RKO (cell line): ENCODE measurements around the gene MAP3K7CL.
"Not testable (repeated sequence)": the region's sequence is repeated elsewhere in the genome, so short reads cannot be mapped to it uniquely, and the experiment has no call there.

ENCODE experiments used
- DNase-seq: peaks from one replicate; pipeline ENCODE4 v3.0.0-alpha.2; 2016; ENCODE audit warnings: low spot score

MAP3K7CL gene

DNA sequence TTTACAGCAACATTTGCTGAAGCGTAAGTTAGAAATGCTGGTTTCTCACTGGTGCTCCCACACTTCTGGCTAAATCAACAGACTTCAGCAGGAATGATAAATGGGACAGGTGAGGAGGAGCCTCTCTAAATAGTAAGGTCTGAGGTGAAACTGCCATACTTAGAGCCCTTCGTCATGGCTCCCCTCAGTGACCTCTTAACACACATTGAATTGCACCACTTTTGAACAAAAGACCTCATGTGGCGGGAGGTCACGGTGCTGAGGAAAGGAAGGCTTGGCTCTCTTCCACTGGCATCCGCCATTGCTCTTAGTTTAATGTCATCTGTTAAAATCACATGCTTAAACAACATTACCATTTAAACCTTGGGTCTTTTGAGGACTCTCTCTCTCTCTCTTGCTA is 3.4 kb downstream of the MAP3K7CL start:
- DNase-seq = no peak

DNA sequence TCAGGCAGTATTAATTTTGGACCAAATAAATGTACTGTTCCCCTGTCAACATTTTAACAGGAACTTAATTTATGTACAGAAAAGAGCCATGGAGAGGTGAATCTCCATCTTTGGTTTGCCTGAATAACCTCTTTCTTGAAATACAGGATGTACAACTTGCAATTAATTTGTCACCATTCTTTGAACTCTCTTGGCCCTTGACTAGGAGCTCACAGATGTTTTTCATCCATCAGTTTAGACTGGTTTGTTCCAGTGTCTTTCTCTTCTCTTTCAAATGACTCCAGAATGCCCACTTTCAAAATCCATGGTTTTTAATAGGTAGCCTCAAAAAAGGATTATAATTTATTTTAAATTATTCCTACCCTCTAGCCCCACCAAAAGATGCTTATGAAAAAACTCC is 5.0 kb downstream of the MAP3K7CL start:
- no peak for DNase-seq

DNA sequence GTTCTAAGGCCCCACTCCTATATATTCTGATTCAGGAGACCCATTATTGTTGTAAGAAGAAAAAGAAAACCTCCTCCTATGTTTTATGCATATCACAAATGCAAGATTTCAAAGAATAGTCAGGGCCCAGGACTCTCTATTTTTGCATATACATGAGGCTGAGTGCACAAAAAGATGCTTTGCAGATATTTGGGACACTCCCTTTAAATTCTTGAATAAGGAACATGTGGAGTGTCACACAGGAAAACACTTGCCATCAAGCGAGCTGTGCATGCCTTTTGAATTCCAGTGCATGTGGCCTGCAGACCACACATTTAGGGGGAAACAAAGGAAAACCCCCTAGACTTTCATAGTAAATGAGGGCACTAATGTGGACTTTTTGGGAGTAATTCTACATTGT is 5.6 kb downstream of the MAP3K7CL start:
- DNase-seq = no peak

DNA sequence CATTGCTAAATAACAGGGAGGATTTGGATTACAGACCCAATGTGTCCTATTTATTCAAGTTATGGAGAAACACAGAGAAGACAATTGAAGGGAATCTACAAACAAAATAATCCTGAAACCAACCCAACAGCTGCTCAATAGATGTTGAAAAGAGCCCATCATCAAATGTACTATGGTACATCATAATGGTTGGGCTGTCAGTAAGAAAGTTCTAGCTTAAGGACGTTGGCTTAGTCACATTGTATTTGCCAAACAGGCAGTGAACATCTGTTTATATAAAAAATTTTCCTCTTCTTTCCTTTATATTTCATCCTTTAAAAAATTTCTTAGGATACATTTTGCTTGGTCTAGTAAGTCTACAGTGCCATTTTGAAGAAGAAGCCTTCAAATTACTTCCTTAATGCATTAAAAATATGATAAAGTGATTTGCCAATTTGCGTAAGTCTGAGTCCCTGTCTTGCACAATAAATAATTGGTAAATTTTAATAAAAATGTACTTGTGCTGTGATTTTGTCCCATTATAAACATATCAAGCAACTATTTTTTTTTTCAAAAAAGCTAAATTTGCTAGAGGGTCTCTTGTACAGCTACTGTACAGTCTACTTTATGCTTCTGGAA is 14.4 kb downstream of the MAP3K7CL start:
- DNase-seq = peak; percentile 44

DNA sequence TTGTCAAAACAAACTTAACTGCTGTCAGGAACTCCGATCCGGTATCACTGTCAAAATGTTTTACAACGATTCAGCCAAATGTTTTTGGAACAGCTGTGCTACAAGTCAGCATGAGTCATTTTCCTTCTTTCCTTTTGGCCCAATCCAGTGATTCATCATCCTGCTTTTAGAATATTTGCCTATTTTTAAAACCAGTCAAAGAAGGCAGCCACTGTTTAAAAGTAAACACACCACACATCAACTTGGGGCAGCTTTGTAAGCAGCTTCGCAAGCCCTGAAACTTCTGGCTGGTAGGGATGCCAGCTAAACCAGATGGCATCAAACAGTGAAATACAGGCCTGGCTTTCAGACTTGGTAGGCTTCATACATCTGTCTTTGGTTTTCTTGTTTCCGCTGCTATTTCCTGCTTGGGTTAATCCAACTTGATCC is 14.9 kb downstream of the MAP3K7CL start:
- peak; percentile 96 for DNase-seq

DNA sequence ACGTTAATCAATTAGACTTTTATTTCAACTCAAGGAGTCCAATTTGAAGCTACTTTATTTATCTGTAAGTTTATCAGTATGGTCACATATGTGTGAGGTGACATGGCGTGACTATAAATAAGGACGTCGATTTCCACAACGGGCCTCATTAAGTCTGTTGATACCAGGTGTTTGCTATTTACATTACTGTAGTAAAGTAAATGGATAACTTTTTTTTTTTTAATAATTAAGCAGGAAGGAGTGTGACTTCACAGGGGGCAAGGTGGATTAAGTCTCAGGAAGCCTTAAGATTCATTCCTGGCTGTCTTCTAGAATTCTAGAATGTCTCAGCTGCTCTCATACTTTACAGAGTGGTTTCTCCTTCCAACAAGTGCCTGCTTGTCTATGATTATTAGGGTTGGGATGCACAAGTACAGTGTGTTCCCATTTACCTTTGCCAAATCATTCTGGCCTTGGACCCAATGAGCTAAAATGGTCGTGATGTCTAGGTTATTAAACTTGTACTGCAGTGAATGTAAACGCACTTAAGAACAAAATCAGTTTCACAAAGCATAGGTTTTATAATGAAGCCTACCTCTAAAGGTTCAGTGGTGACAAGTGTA is 15.5 kb downstream of the MAP3K7CL start:
- no peak for DNase-seq

DNA sequence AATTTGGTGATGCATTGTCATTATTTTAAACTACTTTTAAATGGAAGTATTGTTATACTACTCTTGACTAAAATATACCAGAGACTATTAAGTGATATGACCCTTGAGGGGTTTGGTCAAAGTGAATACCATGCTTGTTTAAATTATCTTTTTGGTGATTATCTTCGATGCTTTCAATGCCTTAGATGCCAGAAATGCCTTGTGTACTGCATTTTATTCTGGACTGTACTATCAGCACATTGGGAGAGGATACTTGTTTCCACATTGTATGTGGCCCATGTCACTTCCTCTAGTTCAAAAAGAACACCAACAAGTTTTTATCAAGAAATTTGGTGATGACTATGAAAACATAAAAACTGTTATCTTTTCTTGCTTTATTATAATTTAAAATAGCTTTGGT is 16.3 kb downstream of the MAP3K7CL start:
- no peak for DNase-seq

DNA sequence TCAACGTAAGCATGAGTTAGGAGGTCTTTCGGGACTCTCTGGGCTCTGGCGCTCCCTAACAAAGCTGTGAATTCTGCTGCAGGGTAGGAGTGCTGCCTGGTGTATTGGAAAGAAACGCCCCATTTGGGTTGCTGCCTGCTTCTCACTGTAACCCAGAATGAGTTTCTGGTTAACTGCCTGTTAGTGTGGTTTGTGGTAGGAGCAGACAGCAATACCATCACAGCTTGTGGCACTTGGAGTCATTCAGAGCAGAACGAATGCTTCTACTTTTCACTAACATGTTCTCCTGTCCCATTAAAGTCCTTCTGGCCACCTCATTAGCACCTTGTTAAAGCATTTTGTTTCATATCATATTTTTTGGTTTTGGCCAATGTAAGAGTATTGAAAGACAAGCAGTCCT is 18.1 kb downstream of the MAP3K7CL start:
- DNase-seq = no peak

DNA sequence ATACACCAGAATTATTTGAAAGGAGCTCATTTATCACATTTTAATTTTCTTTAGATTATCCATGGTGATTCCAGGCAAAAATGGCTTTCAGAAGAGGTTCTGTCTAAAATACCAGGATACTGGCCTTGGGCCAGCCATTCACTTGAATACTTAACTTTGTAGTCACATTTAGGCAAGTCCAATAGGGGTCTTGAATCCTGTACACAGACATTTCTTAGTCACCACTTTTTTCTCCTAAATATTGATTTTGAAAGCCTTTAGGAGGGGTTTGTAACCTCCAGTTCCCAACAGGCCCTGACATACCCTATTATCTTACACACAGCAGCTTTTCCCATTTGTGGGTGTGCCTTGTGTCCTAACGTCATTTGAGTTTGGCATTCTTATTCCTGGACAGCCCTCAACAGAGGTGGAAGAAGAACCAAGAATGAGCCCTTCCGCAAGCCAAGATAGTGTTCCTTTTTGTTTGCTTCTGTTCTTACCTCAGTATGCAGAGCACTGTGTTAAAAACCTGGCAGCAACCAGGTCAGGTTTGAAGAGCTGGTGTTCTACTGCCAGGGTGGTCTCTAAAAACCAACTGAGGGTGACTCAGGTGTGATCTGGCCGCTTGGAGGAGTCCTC is 19.5 kb downstream of the MAP3K7CL start:
- peak; percentile 14 for DNase-seq

DNA sequence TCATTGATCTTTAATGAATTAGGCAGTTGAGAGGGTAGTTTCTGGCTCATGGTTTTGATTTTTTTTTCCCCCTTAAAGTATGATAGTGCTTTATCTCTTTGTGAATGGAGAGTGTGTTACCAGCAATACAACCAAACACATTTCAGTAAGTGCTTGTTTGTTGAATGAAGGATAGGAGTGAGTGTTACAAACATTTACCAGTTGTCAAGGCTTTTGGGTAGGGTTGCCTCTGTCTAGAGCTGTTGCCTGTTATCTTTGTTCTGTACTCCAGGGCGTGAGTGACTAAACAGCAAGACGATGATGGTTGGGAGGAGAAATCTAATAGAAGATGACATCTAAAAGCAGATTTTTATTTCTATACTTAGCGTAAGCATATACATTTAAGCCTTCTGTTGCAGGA is 21.5 kb downstream of the MAP3K7CL start:
- no peak for DNase-seq

DNA sequence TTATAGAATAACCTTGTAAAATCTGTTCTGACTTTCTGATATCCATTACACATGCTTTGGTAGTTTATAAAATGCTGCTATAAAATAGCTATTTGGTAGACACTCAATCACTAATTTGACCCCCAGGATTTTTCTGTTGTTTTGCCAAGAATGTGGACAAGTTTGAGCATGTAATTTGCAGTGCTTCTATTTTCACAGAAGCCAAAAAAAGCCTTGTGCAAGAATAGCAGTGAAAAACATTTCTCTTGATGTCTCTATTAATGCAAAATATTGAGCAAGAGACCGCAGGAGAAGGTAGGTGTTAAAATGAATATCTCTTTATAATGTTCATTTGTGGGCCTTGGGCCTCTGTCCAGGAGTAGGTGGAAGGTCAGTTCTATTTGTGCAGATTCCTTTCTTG is 22.5 kb downstream of the MAP3K7CL start:
- DNase-seq = no peak

DNA sequence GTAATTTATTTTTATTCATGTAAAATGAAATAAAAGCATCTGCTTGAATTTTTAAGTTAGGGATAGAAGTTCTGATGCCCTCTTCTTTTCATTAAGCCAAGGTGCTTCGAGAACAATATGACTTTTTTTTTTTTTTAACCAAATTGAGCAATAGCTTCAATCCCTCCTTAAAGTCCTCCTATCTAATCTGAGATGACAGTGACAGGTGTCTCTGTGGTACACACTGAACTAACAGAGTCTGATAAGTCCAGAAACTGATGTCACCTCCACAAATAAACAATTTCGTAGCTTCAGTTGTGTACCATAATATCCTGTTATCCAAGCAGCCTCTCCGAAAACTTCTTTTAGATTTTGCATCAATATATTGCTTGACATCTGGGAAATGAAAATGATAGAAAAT is 23.8 kb downstream of the MAP3K7CL start:
- DNase-seq = no peak

DNA sequence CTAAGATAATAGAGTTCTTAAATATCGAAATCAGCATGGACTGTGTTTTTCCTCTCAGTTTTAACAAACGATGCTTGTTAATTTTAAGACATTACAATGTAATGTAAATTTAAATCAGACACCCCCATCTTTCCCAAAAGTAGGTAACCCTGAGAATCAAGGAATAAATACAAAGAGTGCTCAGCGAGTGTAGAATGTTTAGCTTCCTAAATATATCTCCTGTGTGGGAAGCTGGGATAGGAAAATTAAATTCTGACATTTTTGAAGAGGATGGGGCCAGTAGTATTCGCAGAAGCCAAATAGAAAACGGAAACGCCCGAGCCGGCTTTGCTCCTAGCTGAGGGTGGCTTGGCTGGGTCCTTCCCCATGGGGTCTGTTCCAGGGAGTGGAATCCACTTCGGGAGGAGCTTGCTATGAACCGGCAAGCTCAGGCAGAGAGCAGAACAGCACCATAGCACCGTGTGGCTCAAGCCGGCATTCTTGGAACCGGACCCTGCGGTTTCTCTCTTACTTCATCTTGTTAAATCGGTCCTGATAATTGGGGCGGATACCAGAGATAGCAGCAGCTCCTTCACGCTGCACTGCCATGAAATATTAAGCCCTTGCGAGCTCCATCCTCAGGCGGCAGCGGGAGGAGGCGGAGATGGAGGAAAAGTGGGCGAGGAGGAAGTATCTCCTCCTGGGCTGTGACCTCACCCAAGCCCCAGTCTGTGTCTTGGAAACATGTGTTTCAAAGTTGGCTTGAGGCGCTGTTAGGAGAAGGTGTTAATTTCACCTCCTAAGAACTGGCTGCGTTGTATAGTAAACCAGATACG is 24.9 kb downstream of the MAP3K7CL start:
- DNase-seq = no peak

DNA sequence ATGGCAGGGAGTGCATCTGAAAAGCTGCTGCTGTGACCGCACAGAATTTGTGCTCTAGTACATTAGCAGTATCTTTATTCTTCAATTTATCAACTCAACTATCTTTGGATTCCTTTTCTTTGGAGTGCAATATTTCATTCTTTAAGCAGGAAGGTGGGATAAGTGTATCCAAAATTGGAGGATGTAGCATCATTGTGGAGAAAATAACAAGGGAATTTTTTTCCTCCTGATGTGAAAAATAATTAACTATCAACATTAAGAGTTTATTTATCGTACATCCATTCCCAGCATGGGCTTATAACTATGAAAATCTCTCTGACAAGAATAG is 25.5 kb downstream of the MAP3K7CL start:
- DNase-seq = no peak

DNA sequence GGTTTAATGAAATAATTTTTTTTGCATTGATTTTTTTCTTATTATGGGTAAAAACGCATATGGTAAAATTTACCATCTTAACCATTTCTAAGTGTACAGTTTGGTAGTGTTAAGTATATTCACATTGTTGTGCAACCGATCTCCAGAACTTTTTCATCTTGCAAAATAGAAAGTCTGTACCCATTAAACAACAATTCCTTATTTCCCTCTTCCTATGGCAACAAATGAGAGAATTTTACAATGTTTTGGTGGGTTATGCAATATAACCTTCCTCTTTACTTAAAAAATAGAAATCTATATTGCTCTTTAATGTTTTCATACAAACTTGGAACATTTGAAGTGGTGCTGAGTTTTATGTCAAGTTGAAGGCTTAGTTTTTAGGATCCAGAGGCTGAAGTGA is 26.6 kb downstream of the MAP3K7CL start:
- no peak for DNase-seq

DNA sequence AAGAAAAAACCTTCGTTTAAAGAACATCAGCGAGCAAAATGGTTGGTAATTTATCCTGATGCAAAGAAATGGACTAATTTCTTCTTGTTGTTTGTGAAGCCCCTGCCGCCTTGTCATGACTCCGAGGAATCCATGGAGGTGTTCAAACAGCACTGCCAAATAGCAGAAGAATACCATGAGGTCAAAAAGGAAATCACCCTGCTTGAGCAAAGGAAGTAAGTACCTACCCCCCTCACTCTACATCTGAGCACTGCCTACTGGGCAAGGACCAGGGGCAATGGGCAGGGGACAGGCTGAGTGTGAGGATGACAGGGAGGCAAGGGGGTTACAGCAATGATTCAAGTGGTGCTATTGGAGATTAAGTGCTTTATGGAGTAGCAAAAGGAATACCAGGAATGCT is 29.4 kb downstream of the MAP3K7CL start:
- no peak for DNase-seq

DNA sequence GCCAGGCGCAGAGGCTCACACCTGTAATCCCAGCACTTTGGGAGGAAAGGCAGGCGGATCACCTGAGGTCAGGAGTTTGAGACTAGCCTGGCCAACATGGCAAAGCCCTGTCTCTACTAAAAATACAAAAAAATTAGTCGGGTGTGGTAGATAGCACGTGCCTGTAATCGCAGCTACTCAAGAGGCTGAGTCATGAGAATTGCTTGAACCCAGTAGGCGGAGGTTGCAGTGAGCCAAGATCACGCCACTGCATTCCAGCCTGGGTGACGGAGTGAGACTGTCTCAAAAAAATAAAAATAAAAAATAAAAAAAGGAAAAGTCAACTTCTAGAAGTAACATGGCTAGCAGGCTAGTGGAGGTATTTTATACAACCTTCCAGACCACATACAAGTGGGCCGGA is 32.4 kb downstream of the MAP3K7CL start:
- peak; percentile 76 for DNase-seq

DNA sequence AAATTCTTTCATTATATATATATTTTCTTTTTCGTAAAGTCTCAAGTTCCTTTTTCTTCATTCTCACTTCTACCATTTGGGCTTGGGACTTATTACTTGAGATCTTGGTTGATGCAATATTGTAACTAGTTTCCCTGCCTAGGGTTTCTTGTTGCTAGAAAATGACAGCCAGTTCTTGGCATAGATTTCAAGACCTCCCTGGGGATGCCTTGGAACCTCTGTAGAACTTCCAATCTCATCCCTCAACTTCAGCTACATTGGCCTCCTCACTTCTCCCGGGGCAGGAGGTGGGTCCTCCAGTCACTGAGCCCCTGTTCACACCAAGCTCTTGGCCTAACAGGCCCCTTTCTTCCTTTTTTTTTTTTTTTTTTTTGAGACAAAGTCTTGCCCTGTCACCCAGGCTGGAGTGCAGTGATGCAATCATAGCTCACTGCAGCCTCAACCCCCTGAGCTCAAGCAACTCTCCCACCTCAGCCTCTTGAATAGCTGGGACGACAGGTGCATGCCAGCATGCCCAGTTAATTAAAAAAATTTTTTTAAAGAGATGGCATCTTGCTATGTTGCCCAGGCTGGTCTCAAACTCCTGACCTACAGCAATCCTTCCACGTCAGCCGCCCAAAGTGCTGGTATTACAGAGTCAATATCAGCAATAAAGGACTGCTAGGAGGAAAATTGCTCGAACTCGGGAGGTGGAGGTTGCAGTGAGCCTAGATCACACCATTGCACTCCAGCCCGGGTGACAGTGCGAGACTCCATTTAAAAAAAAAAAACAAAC is 33.1 kb downstream of the MAP3K7CL start:
- no peak for DNase-seq

DNA sequence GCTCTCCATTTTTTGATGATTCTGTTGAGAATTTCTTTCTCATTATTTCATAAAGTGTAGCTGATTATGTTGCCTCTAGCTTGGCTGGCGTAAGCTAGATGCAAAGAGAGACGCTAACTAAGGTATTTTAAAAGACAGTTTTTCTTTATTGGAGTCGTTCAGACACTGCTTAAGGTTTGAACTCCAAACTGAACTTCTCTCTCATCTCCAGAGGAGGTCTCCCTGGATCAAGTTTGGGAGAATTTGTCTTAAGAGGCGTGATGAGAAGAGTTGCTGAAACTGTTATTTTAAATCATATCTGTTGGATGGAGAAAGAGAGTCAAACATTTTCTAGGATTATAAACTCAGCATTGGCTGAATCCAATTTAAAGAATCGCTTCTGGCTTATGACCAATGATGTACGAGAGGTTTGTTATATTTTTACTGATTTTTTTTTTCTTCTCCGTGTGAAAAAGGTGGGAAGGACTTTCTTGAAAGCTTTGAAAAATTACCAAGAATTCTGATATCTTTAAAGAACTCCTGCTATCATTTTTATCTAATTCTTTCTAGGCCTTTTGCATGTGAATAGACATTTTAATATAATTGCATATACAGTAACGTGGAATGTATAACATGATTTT is 34.0 kb downstream of the MAP3K7CL start:
- peak; percentile 83 for DNase-seq

DNA sequence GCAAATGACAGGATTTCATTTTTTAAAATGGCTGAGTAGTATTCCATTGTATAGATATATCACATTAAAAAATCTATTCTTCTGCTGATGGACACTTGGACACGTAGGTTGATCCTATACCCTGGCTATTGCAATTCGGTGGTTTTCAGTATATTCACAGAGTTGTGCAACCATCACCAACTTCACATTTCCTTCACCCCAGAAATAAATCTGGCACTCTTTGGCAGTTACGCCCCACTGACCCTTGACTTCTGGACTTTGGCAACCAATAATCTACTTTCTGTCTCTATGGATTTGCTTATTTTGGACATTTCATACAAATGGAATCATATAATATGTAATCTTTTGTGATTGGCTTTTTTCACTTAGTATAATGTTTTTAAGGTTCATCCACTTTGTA is 35.9 kb downstream of the MAP3K7CL start:
- DNase-seq = no peak

DNA sequence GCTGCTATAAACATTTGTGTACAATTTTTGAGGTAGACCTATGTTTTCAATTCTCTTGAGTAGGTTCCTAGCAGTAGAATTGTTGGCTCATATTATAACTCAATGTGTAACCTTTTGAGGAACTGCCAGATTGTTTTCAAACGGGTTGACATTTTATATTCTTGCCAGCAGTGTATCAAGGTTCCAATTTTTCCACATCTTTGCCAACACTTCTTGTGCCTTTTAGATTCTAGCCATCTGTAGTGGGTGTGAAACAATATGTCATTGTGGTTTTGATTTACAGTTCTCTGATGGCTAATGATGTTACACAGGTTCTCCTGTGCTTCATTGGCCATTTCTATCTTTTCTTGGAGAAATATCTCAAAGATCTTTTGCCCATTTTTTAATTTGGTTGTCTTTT is 36.4 kb downstream of the MAP3K7CL start:
- no peak for DNase-seq

DNA sequence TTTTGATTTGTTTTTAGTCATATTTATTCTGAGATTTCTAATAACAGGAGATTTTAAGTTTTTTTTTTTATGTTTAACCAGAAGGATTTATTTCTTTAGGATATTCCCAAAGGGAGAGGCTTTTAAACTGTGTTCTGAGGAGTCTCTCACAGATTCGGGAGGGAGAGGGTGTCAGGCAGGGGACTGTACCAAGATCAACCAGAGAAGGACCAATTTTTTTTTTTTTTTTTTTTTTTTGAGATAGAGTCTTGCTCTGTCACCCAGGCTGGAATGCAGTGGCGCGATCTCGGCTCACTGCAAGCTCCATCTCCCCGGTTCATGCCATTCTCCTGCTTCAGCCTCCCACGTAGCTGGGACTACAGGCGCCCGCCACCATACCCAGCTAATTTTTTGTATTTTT is 37.0 kb downstream of the MAP3K7CL start:
- not testable (repeated sequence) for DNase-seq
